Thyroid gland (tissue), 4 donors: Measurements from ENCODE around the gene SUPT5H. TPM values are rescaled to one million over a fixed set of nuclear protein-coding genes. Genes with fewer than 3 reads are reported as not detected.

Experiments
- DNase-seq, 2 donors: peaks; one replicate each; pipeline ENCODE4 v3.0.0-alpha.2; 2019
- H3K27ac ChIP-seq, 3 donors: fragments of 200-600 bp; sonication (generic); 1 replicate in 2 of 3; 2 replicates in 1 of 3; pipeline ENCODE4 v1.5.1; 2016 to 2019; ENCODE audit warnings: mild to moderate bottlenecking in 1 of 3, moderate library complexity in 1 of 3
- H3K27me3 ChIP-seq: fragments of 200-600 bp; sonication (generic); one replicate; pipeline ENCODE4 v1.5.1; 2019
- H3K36me3 ChIP-seq, 2 donors: fragments of 200-600 bp; sonication (generic); one replicate each; pipeline ENCODE4 v1.5.1; 2016 to 2019
- H3K4me1 ChIP-seq, 2 donors: fragments of 200-600 bp; sonication (generic); one replicate each; pipeline ENCODE4 v1.5.1; 2017 to 2019
- H3K4me3 ChIP-seq, 3 donors: fragments of 200-600 bp; sonication (generic); replicated peaks in 1 of 3; 1 replicate in 2 of 3; 2 replicates in 1 of 3; pipeline ENCODE4 v1.5.1; 2016; ENCODE audit warnings: mild to moderate bottlenecking in 1 of 3
- H3K9me3 ChIP-seq: fragments of 200-600 bp; sonication (generic); one replicate; pipeline ENCODE4 v1.5.1; 2017
- POLR2A ChIP-seq, 2 donors: fragments of 450-650 bp; IDR thresholded peaks; one replicate each; pipeline ENCODE4 v1.6.1; 2017; ENCODE audit warnings: antibody characterized with exemption in 2 of 2, mild to moderate bottlenecking in 2 of 2, moderate library complexity in 1 of 2
- WGBS, 2 donors: methylation state at CpG; one replicate each; pipeline ENCODE4 v1.1.5; 2017; 5-methylcytosine and 5-hydroxymethylcytosine counted together
- intact Hi-C: fragments of 100-400 bp; cut with DNase I; formaldehyde crosslinking; loops from one replicate; pipeline ENCODE4 v1.15.1; 2023
- microRNA-seq: library from miRNA; unstranded; fragments of <30 nt; microRNA quantifications from one replicate; pipeline ENCODE4, GENCODE V29; 2016
- small RNA-seq: library from RNA; depleted of rRNA; stranded (forward); fragments of <200 nt; gene quantifications from one replicate; pipeline ENCODE3, GENCODE V24; 2016
- total RNA-seq, 4 donors: library from RNA; depleted of rRNA; stranded (reverse); fragments of >200 nt; gene quantifications; one replicate each; pipeline ENCODE4 v1.2.3, GENCODE V29; 2016
- TF ChIP-seq, protein P1 (sequence below), 6 experiments: fragments of 200-600 bp in 3 of 6; fragments of 450-650 bp in 3 of 6; sonication (generic) in 3 of 6; IDR thresholded peaks; one replicate each; pipeline ENCODE4 v1.5.1; 2016 to 2019; ENCODE audit warnings: antibody characterized with exemption in 6 of 6, mild to moderate bottlenecking in 2 of 6, inconsistent platforms in 1 of 6, moderate library complexity in 1 of 6

Gene SUPT5H
- total RNA-seq, 4 donors from 2014 or later = 93.6 to 203 (median 116) TPM

DNA sequence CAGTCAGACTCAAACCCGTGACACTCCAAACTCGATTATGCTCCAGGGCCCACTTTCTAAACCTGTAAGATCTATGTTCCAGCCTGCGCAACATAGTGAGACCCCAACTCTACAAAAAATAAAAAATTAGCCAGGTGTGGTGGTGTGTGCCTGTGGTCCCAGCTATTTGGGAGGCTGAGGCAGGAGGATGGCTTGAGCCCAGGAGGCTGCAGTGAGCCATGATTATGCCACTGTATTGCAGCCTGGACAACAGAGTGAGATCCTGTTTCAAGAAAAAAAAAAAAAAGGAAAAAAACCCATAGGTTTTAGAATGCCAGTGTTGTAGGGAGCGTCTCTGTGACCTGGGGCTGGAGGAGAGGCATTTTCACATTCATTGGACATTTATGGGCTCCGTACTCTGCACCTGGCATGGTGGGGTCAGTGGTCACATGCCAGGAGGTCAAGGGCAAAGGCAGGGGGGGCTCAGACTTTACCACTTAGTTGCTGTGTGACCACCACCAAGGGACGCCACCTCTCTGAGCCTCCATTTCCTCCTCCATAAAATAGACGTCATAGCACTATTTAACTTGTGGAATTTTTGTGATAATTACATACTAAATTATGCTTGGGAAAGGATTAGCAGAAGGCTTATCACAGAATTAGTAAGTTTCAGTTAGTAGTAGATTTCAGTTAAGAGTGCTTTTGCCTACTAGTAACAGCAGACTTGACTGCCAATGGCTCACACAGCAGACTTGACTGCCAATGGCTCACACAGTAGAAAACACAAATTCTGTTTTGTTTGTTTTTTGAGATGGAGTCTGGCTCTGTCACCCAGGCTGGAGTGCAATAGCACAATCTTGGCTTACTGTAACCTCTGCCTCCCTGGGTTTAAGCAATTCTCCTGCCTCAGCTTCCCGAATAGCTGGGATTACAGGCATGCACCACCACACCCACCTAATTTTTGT, 75.4 kb downstream of the SUPT5H start:
- Histone ChIP-seq H3K27ac (peak overlapping the region; percentile 87 to 90 (median 89)), H3K4me3 (no peak overlapping the region), H3K9me3 (no peaks in the 10 kb centered on the region), H3K36me3 (no peaks in the 10 kb centered on the region), H3K27me3 (no peaks in the 10 kb centered on the region), H3K4me1 (peaks cover 12 to 38% of the 10 kb centered on the region in 2 donors)
- TF ChIP-seq POLR2A (IDR thresholded peaks at IDR 0.05) = no peak
- TF ChIP-seq, protein P1, sequence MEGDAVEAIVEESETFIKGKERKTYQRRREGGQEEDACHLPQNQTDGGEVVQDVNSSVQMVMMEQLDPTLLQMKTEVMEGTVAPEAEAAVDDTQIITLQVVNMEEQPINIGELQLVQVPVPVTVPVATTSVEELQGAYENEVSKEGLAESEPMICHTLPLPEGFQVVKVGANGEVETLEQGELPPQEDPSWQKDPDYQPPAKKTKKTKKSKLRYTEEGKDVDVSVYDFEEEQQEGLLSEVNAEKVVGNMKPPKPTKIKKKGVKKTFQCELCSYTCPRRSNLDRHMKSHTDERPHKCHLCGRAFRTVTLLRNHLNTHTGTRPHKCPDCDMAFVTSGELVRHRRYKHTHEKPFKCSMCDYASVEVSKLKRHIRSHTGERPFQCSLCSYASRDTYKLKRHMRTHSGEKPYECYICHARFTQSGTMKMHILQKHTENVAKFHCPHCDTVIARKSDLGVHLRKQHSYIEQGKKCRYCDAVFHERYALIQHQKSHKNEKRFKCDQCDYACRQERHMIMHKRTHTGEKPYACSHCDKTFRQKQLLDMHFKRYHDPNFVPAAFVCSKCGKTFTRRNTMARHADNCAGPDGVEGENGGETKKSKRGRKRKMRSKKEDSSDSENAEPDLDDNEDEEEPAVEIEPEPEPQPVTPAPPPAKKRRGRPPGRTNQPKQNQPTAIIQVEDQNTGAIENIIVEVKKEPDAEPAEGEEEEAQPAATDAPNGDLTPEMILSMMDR (IDR thresholded peaks at IDR 0.05) = no peak
- intact Hi-C loops = no loop called here
- DNase-seq = peak in 1 of 2 donors; percentile 11
- WGBS, 2 donors = 79 to 82% methylated on average over 8 of the region's 8 CpGs

DNA sequence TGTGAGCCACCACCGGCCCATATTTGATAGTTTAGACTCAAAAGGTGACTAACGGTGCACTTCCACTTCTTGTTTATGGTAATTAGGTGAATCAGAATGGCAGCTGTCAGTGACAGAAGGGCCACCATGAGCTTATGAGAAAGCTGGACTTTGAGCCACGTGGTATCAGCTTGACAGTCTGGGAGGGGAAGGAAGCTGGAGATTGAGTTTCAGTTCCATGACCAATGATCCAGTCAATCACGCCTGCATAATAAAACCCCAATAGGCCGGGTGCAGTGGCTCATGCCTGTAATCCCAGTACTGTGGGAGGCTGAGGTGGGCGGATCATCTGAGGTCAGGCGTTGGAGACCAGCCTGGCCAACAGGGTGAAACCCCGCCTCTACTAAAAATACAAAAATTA, 79.1 kb downstream of the SUPT5H start:
- Histone ChIP-seq H3K9me3 (no peaks in the 10 kb centered on the region), H3K36me3 (no peaks in the 10 kb centered on the region), H3K4me3 (no peak overlapping the region), H3K27me3 (no peaks in the 10 kb centered on the region), H3K4me1 (peaks cover 10 to 16% of the 10 kb centered on the region in 2 donors), H3K27ac (no peak overlapping the region)
- WGBS, 2 donors = 90 to 94% methylated on average over 8 of the region's 8 CpGs
- intact Hi-C loops = no loop called here
- TF ChIP-seq, protein P1 (IDR thresholded peaks at IDR 0.05) = no peak
- no peak for TF ChIP-seq POLR2A (IDR thresholded peaks at IDR 0.05)
- no peak for DNase-seq

DNA sequence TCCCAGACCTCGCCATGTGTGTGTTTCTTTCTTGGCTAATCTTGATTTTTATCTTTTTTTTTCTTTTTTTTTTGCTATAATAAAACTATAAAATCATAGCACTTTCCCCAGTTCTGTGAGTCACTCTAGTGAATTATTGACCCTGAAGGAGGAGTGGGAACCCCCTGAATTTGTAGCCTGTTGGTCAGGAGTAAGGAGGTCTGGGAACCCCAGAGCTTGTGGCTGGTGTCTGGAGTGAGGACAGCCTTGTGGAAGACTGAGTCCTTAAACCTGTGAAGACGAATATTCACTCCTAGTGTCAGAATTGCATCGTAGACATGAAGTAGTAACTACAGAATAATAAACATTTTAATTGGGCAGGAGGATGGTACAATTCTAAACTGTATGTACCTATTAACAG, 79.8 kb downstream of the SUPT5H start:
- Histone ChIP-seq H3K9me3 (no peaks in the 10 kb centered on the region), H3K36me3 (no peaks in the 10 kb centered on the region), H3K4me3 (no peak overlapping the region), H3K4me1 (peaks cover 7 to 13% of the 10 kb centered on the region in 2 donors), H3K27me3 (no peaks in the 10 kb centered on the region), H3K27ac (no peak overlapping the region)
- DNase-seq = no peak
- TF ChIP-seq, protein P1 (IDR thresholded peaks at IDR 0.05) = no peak
- TF ChIP-seq POLR2A (IDR thresholded peaks at IDR 0.05) = no peak
- intact Hi-C loops = no loop called here
- 93 to 98% methylated on average over 3 of the region's 3 CpGs for WGBS, 2 donors

Small RNA genes within 50 kb of the gene (microRNA-seq; reads per million reads assigned to microRNA genes)
- gene MIR4530 = not detected

Small RNA genes within 50 kb of the gene (small RNA-seq; reads per million reads assigned to genes)
- gene MIR4530 = not detected

Other genes starting within 250 kb of the SUPT5H start
- under 1 TPM in 3 of 4 donors, not detected in 1; 0.45 to 0.81 (median 0.78) TPM for gene NCCRP1, start 248.6 kb upstream of the SUPT5H start, total RNA-seq
- gene SYCN, start 241.3 kb upstream of the SUPT5H start, total RNA-seq = not detected
- gene IFNL3, start 200.6 kb upstream of the SUPT5H start, total RNA-seq = not detected
- gene IFNL4, start 196.7 kb upstream of the SUPT5H start, total RNA-seq = not detected
- not detected for gene IFNL2, start 177.2 kb upstream of the SUPT5H start, total RNA-seq
- not detected for gene IFNL1, start 149.2 kb upstream of the SUPT5H start, total RNA-seq
- gene LRFN1, start 124.7 kb upstream of the SUPT5H start, total RNA-seq = 1 to 10 TPM in 3 of 4 donors, under 1 TPM in 1; 0.78 to 2.2 (median 1.1) TPM
- 10 to 100 TPM in 3 of 4 donors, 1 to 10 TPM in 1; 6.3 to 54.7 (median 17.6) TPM for gene GMFG, start 109.5 kb upstream of the SUPT5H start, total RNA-seq
- 100 to 1,000 TPM in 3 of 4 donors, 10 to 100 TPM in 1; 79.5 to 212 (median 124) TPM for gene SAMD4B, start 103.2 kb upstream of the SUPT5H start, total RNA-seq
- 10 to 100 TPM; 38.8 to 60.3 (median 50.8) TPM for gene PAF1, start 54.5 kb upstream of the SUPT5H start, total RNA-seq
- 10 to 100 TPM; 44.3 to 77.5 (median 63.4) TPM for gene MED29, start 54.2 kb upstream of the SUPT5H start, total RNA-seq
- gene ZFP36, start 38.7 kb upstream of the SUPT5H start, total RNA-seq = 100 to 1,000 TPM in 1 of 4 donors, 10 to 100 TPM in 3; 32.4 to 109 (median 62.4) TPM
- 10 to 100 TPM in 2 of 4 donors, 1 to 10 TPM in 2; 8.2 to 29.1 (median 10.7) TPM for gene PLEKHG2, start 32.9 kb upstream of the SUPT5H start, total RNA-seq
- gene RPS16, start 9.6 kb upstream of the SUPT5H start, total RNA-seq = 1,000 to 10,000 TPM in 2 of 4 donors, 100 to 1,000 TPM in 2; 919 to 2,686 (median 1,277) TPM
- 10 to 100 TPM; 74.4 to 86.5 (median 84.5) TPM for gene TIMM50, start 35.3 kb downstream of the SUPT5H start, total RNA-seq
- under 1 TPM in 1 of 4 donors, not detected in 3; 0.56 TPM for gene DLL3, start 53.4 kb downstream of the SUPT5H start, total RNA-seq
- 1 to 10 TPM; 2.5 to 4.4 (median 3.3) TPM for gene SELENOV, start 69.6 kb downstream of the SUPT5H start, total RNA-seq
- 1 to 10 TPM; 2.4 to 7.1 (median 4.4) TPM for gene EID2B, start 87.3 kb downstream of the SUPT5H start, total RNA-seq
- gene EID2, start 94.6 kb downstream of the SUPT5H start, total RNA-seq = 10 to 100 TPM; 15.3 to 24.4 (median 19.8) TPM
- gene LGALS13, start 156.9 kb downstream of the SUPT5H start, total RNA-seq = not detected
- gene LGALS16, start 210.3 kb downstream of the SUPT5H start, total RNA-seq = not detected